Keratinocyte (primary cell): ENCODE data around the gene PLCZ1. TPM values are rescaled to one million over a fixed set of nuclear protein-coding genes. Genes with fewer than 3 reads are reported as not detected.

Experiments used
- DNase-seq: peaks from one replicate; pipeline ENCODE4 v3.0.0-alpha.2; 2011; ENCODE audit warnings: low read depth, missing footprints, low spot score
- FAIRE-seq: peaks from 2 replicates; lab custom pipeline; 2011; peaks lifted over from hg19 to GRCh38; lab: Jason Lieb, UNC
- H2AFZ ChIP-seq: 2 replicates; pipeline ENCODE4 v1.6.0; 2012; ENCODE audit warnings: low read length, control low read depth, inconsistent platforms; ENCODE audit not compliant: control insufficient read depth
- H3K27ac ChIP-seq: 2 replicates; pipeline ENCODE4 v1.5.1; 2011; ENCODE audit warnings: low read length; ENCODE audit not compliant: control insufficient read depth, insufficient read depth
- H3K27me3 ChIP-seq: 3 replicates; pipeline ENCODE4 v1.6.0; 2011; ENCODE audit warnings: low read length; ENCODE audit not compliant: control insufficient read depth, insufficient read depth; ENCODE audit errors: extremely low read depth
- H3K36me3 ChIP-seq, 2 experiments: 2 replicates in 1 of 2; 3 replicates in 1 of 2; pipeline ENCODE4 v1.5.1; 2011; ENCODE audit warnings: low read length in 2 of 2, mild to moderate bottlenecking in 1 of 2; ENCODE audit not compliant: control insufficient read depth in 2 of 2, insufficient read depth in 2 of 2; ENCODE audit errors: extremely low read depth in 1 of 2
- H3K4me1 ChIP-seq: 3 replicates; pipeline ENCODE4 v1.5.1; 2011; ENCODE audit warnings: low read length; ENCODE audit not compliant: control insufficient read depth, insufficient read depth; ENCODE audit errors: extremely low read depth
- H3K4me2 ChIP-seq: 3 replicates; pipeline ENCODE4 v1.6.0; 2011; ENCODE audit warnings: low read depth, low read length; ENCODE audit not compliant: control insufficient read depth, insufficient read depth; ENCODE audit errors: extremely low read depth
- H3K4me3 ChIP-seq, 3 experiments: fragments of 200-600 bp in 1 of 3; sonication (generic) in 1 of 3; 2 replicates in 2 of 3; 3 replicates in 1 of 3; pipeline ENCODE4 v1.5.1; 2011 to 2016; ENCODE audit warnings: low read length in 3 of 3, mild to moderate bottlenecking in 3 of 3, control low read depth in 2 of 3, inconsistent platforms in 1 of 3, low read depth in 1 of 3, mixed read lengths in 1 of 3, mixed run types in 1 of 3, moderate library complexity in 1 of 3; ENCODE audit not compliant: control insufficient read depth in 2 of 3, insufficient read depth in 2 of 3; ENCODE audit errors: extremely low read depth in 1 of 3
- H3K79me2 ChIP-seq: 2 replicates; pipeline ENCODE4 v1.6.0; 2012; ENCODE audit warnings: low read length; ENCODE audit not compliant: control insufficient read depth, insufficient read depth
- H3K9ac ChIP-seq: 3 replicates; pipeline ENCODE4 v1.6.0; 2011; ENCODE audit warnings: low read length; ENCODE audit not compliant: control insufficient read depth, insufficient read depth; ENCODE audit errors: extremely low read depth
- H3K9me1 ChIP-seq: 3 replicates; pipeline ENCODE4 v1.6.0; 2011; ENCODE audit warnings: low read length; ENCODE audit not compliant: control insufficient read depth, insufficient read depth; ENCODE audit errors: extremely low read depth
- H3K9me3 ChIP-seq: 2 replicates; pipeline ENCODE4 v1.5.1; 2012; ENCODE audit warnings: low read depth, low read length; ENCODE audit not compliant: control insufficient read depth
- H4K20me1 ChIP-seq: 3 replicates; pipeline ENCODE4 v1.6.0; 2011; ENCODE audit warnings: low read length; ENCODE audit not compliant: control insufficient read depth, insufficient read depth; ENCODE audit errors: extremely low read depth
- CTCF ChIP-seq, 3 experiments: IDR thresholded peaks in 1 of 3; conservative IDR thresholded peaks in 1 of 3; optimal IDR thresholded peaks in 1 of 3; 2 replicates in 2 of 3; 3 replicates in 1 of 3; pipeline versions ENCODE3 to v1.5.1; 2011; ENCODE audit warnings: low read length in 3 of 3, mild to moderate bottlenecking in 3 of 3, moderate library complexity in 2 of 3, control low read depth in 1 of 3, inconsistent platforms in 1 of 3; ENCODE audit not compliant: insufficient read depth in 2 of 3; ENCODE audit errors: extremely low read depth in 1 of 3
- EZH2 ChIP-seq: IDR thresholded peaks from one replicate; pipeline ENCODE4 v1.6.1; 2012; ENCODE audit warnings: inconsistent platforms, mild to moderate bottlenecking, low read length, moderate library complexity
- dilution Hi-C: fragments of 300-500 bp; cut with MboI; formaldehyde crosslinking; loops from one replicate; pipeline ENCODE4 v1.7.0; 2020; ENCODE audit warnings: low sequenced_read_pairs; ENCODE audit not compliant: extremely low pct_ligation_motif_present
- polyA plus RNA-seq, 5 experiments: library from polyadenylated mRNA; depleted of rRNA in 3 of 5; stranded (reverse) in 3 of 5; stranded (forward) in 1 of 5; unstranded in 1 of 5; fragments of >200 nt; gene quantifications; 1 replicate in 1 of 5; 2 replicates in 3 of 5; 3 replicates in 1 of 5; pipeline versions ENCODE4 v1.2.1 to v1.2.3, GENCODE V29; 2011 to 2012; ENCODE audit warnings: missing spikeins in 2 of 5, low read depth in 1 of 5, low replicate concordance in 1 of 5

The PLCZ1 gene
- polyA plus RNA-seq, 1 donor (not counting 4 experiments of a cell fraction or from before 2014, with no cell fraction given) = 0.62 TPM

- no peak overlapping the region for H3K4me2 ChIP-seq
- no peaks in the 10 kb centered on the region for H3K79me2 ChIP-seq
- TF ChIP-seq CTCF (optimal IDR thresholded peaks at IDR 0.05 in 1 of 3, IDR thresholded peaks at IDR 0.05 in 1 of 3, conservative IDR thresholded peaks at IDR 0.05 in 1 of 3; ENCODE audit: extremely low read depth in 1 of 3, insufficient read depth in 2 of 3, low read length in 3 of 3) = no peak
- no peak for TF ChIP-seq EZH2
- no peaks in the 10 kb centered on the region for H3K36me3 ChIP-seq
- no peak overlapping the region for H3K27ac ChIP-seq
- H3K27me3 ChIP-seq = no peaks in the 10 kb centered on the region
- H3K4me3 ChIP-seq = no peak overlapping the region
- H3K9me3 ChIP-seq = no peaks in the 10 kb centered on the region
- dilution Hi-C loops = no loop called here
- H4K20me1 ChIP-seq = no peaks in the 10 kb centered on the region
- H3K9ac ChIP-seq = no peak overlapping the region
- DNase-seq (no peak), FAIRE-seq (peak; percentile 17)
- no peaks in the 10 kb centered on the region for H3K9me1 ChIP-seq
- H2AFZ ChIP-seq = no peak overlapping the region
- H3K4me1 ChIP-seq = no peaks in the 10 kb centered on the region
Measured at GRCh38 chr12:18676996-18677588, 60.7 kb downstream of the PLCZ1 start.

GRCh38 chr12:18676141-18676540 is 61.7 kb downstream of the PLCZ1 start:
- dilution Hi-C loops = no loop called here
- DNase-seq (no peak), FAIRE-seq (peak; percentile 17)

More at GRCh38 chr12:18676141-18676540, 61.7 kb downstream of the PLCZ1 start:
- no peak overlapping the region for H2AFZ ChIP-seq
- H3K4me1 ChIP-seq = no peaks in the 10 kb centered on the region
- no peaks in the 10 kb centered on the region for H3K79me2 ChIP-seq
- H4K20me1 ChIP-seq = no peaks in the 10 kb centered on the region
- no peaks in the 10 kb centered on the region for H3K36me3 ChIP-seq
- no peak for TF ChIP-seq EZH2
- no peak for TF ChIP-seq CTCF (optimal IDR thresholded peaks at IDR 0.05 in 1 of 3, IDR thresholded peaks at IDR 0.05 in 1 of 3, conservative IDR thresholded peaks at IDR 0.05 in 1 of 3; ENCODE audit: extremely low read depth in 1 of 3, insufficient read depth in 2 of 3, low read length in 3 of 3)
- H3K27ac ChIP-seq = no peak overlapping the region
- no peaks in the 10 kb centered on the region for H3K27me3 ChIP-seq
- no peak overlapping the region for H3K9ac ChIP-seq
- no peaks in the 10 kb centered on the region for H3K9me3 ChIP-seq
- H3K4me2 ChIP-seq = no peak overlapping the region
- no peak overlapping the region for H3K4me3 ChIP-seq
- no peaks in the 10 kb centered on the region for H3K9me1 ChIP-seq
